Fibroblast of lung (primary cell): ENCODE measurements around the gene TNFSF8. TPM values are rescaled to one million over a fixed set of nuclear protein-coding genes. Genes with fewer than 3 reads are reported as not detected.

Experiments used
- DNase-seq, 2 donors: peaks; one replicate each; pipeline versions ENCODE4 v3.0.0 to v3.0.0-alpha.2; 2010; ENCODE audit warnings: low read depth in 2 of 2
- H2AFZ ChIP-seq: 2 replicates; pipeline ENCODE4 v1.5.1; 2012; ENCODE audit warnings: low read length, control low read depth, inconsistent platforms
- H3K27ac ChIP-seq: 2 replicates; pipeline ENCODE4 v1.5.1; 2011; ENCODE audit warnings: low read length, control low read depth; ENCODE audit not compliant: insufficient read depth
- H3K27me3 ChIP-seq: 2 replicates; pipeline ENCODE4 v1.5.1; 2011; ENCODE audit warnings: mild to moderate bottlenecking, low read length; ENCODE audit not compliant: control insufficient read depth, insufficient read depth
- H3K36me3 ChIP-seq: 2 replicates; pipeline ENCODE4 v1.5.1; 2011; ENCODE audit warnings: low read length; ENCODE audit not compliant: control insufficient read depth, insufficient read depth
- H3K4me1 ChIP-seq: 2 replicates; pipeline ENCODE4 v1.5.1; 2011; ENCODE audit warnings: low read length; ENCODE audit not compliant: control insufficient read depth, insufficient read depth; ENCODE audit errors: extremely low read depth
- H3K4me2 ChIP-seq: 2 replicates; pipeline ENCODE4 v1.5.1; 2011; ENCODE audit warnings: low read length, control low read depth; ENCODE audit not compliant: insufficient read depth; ENCODE audit errors: extremely low read depth
- H3K4me3 ChIP-seq, 4 experiments: fragments of 200-600 bp in 1 of 4; sonication (generic) in 1 of 4; replicated peaks in 1 of 4; 2 replicates each; pipeline ENCODE4 v1.5.1; 2011 to 2016; ENCODE audit warnings: low read length in 4 of 4, low read depth in 3 of 4, mild to moderate bottlenecking in 3 of 4, control low read depth in 2 of 4, inconsistent platforms in 1 of 4, mixed read lengths in 1 of 4; ENCODE audit not compliant: insufficient read depth in 1 of 4; ENCODE audit errors: control extremely low read depth in 1 of 4
- H3K79me2 ChIP-seq: 2 replicates; pipeline ENCODE4 v1.5.1; 2012; ENCODE audit warnings: mild to moderate bottlenecking, low read length, inconsistent platforms; ENCODE audit not compliant: control insufficient read depth, insufficient read depth
- H3K9ac ChIP-seq: 2 replicates; pipeline ENCODE4 v1.5.1; 2011; ENCODE audit warnings: mild to moderate bottlenecking, low read length, control low read depth; ENCODE audit not compliant: insufficient read depth
- H3K9me3 ChIP-seq: 2 replicates; pipeline ENCODE4 v1.5.1; 2012; ENCODE audit warnings: low read depth, low read length; ENCODE audit not compliant: control insufficient read depth, insufficient read depth
- H4K20me1 ChIP-seq: 2 replicates; pipeline ENCODE4 v1.5.1; 2011; ENCODE audit warnings: low read length; ENCODE audit not compliant: control insufficient read depth, insufficient read depth; ENCODE audit errors: extremely low read depth
- EZH2 ChIP-seq: IDR thresholded peaks from 2 replicates; pipeline ENCODE4 v1.5.1; 2012; ENCODE audit warnings: low read length, control low read depth, mild to moderate bottlenecking; ENCODE audit errors: missing control alignments
- polyA plus RNA-seq, 2 donors: library from polyadenylated mRNA; depleted of rRNA in 1 of 2; stranded (reverse) in 1 of 2; unstranded in 1 of 2; fragments of >200 nt; gene quantifications; 2 replicates each; pipeline ENCODE4 v1.2.1, GENCODE V29; 2011 to 2012; ENCODE audit warnings: missing spikeins in 1 of 2
- total RNA-seq: library from RNA; depleted of rRNA; stranded (reverse); fragments of >200 nt; gene quantifications from 2 replicates; pipeline ENCODE4 v1.2.1, GENCODE V29; 2014
- TF ChIP-seq, protein P1 (sequence below), 2 donors: IDR thresholded peaks in 1 of 2; conservative IDR thresholded peaks in 1 of 2; 1 replicate in 1 of 2; 2 replicates in 1 of 2; pipeline ENCODE4 v1.5.1; 2011 to 2012; ENCODE audit warnings: low read length in 2 of 2, control low read depth in 1 of 2, inconsistent platforms in 1 of 2, low read depth in 1 of 2, mild to moderate bottlenecking in 1 of 2

Gene TNFSF8
- total and polyA plus RNA-seq, 2 donors (not counting 1 experiment from before 2014, with no cell fraction given), result not detected

- Histone ChIP-seq H3K9me3 (no peaks in the 10 kb centered on the region), H4K20me1 (no peaks in the 10 kb centered on the region), H3K4me3 (no peak overlapping the region), H3K27me3 (no peaks in the 10 kb centered on the region), H3K27ac (no peak overlapping the region), H3K79me2 (no peaks in the 10 kb centered on the region), H3K9ac (no peak overlapping the region), H3K4me1 (no peaks in the 10 kb centered on the region), H3K36me3 (no peaks in the 10 kb centered on the region), H2AFZ (no peak overlapping the region), H3K4me2 (no peak overlapping the region)
- DNase-seq, result no peak
- TF ChIP-seq, protein P1, sequence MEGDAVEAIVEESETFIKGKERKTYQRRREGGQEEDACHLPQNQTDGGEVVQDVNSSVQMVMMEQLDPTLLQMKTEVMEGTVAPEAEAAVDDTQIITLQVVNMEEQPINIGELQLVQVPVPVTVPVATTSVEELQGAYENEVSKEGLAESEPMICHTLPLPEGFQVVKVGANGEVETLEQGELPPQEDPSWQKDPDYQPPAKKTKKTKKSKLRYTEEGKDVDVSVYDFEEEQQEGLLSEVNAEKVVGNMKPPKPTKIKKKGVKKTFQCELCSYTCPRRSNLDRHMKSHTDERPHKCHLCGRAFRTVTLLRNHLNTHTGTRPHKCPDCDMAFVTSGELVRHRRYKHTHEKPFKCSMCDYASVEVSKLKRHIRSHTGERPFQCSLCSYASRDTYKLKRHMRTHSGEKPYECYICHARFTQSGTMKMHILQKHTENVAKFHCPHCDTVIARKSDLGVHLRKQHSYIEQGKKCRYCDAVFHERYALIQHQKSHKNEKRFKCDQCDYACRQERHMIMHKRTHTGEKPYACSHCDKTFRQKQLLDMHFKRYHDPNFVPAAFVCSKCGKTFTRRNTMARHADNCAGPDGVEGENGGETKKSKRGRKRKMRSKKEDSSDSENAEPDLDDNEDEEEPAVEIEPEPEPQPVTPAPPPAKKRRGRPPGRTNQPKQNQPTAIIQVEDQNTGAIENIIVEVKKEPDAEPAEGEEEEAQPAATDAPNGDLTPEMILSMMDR (conservative IDR thresholded peaks at IDR 0.05 in 1 of 2, IDR thresholded peaks at IDR 0.05 in 1 of 2; ENCODE audit: low read depth in 1 of 2, low read length in 2 of 2), result no peak
- TF ChIP-seq EZH2, result no peak
These were observed 46.7 kb downstream of the TNFSF8 start for GRCh38 chr9:114883709-114884108.

GRCh38 chr9:114880291-114880745, 50.1 kb downstream of the TNFSF8 start:
- Histone ChIP-seq H2AFZ (no peak overlapping the region), H3K9me3 (no peaks in the 10 kb centered on the region), H3K27me3 (no peaks in the 10 kb centered on the region), H3K79me2 (no peaks in the 10 kb centered on the region), H3K36me3 (no peaks in the 10 kb centered on the region), H3K4me1 (no peaks in the 10 kb centered on the region), H3K4me2 (no peak overlapping the region), H3K9ac (no peak overlapping the region), H3K4me3 (no peak overlapping the region), H4K20me1 (no peaks in the 10 kb centered on the region), H3K27ac (no peak overlapping the region)
- peak in 1 of 2 donors; percentile 16 for DNase-seq
- TF ChIP-seq EZH2, result no peak
- TF ChIP-seq, protein P1 (conservative IDR thresholded peaks at IDR 0.05 in 1 of 2, IDR thresholded peaks at IDR 0.05 in 1 of 2; ENCODE audit: low read depth in 1 of 2, low read length in 2 of 2), result no peak

DNA sequence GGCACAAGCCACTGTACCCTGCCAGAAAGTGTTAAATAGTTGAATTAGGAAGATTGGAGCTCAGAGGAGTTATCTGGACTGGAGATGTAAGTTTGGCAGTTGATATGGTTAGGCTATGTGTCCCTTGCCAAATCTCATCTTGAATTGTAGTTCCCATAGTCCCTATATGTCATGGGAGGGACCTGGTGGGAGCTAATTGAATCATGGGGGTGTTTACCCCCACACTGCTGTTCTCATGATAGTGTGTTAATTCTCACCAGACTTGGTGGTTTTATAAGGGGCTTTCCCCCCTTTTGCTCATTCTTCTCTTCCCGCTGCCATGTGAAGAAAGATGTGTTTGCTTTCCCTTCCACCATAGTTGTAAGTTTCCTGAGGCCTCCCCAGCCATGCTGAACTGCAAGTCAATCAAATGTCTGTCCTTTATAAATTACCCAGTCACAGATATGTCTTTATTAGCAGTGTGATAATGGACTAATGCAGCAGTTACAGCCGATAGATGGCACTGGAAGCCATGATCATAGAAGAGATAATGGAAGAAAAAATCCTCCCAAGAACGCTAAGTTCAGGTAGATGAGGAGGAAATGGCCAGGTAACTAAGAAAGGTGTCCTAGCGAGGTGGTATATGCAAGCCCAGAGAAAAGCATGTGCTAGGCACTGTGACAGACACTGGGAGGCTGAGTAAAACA, 51.4 kb downstream of the TNFSF8 start:
- DNase-seq, result no peak
- H2AFZ ChIP-seq, result no peak overlapping the region
- no peaks in the 10 kb centered on the region for H4K20me1 ChIP-seq

More for the DNA sequence above, 51.4 kb downstream of the TNFSF8 start:
- Histone ChIP-seq H3K9ac (no peak overlapping the region), H3K4me1 (no peaks in the 10 kb centered on the region), H3K36me3 (no peaks in the 10 kb centered on the region), H3K9me3 (no peaks in the 10 kb centered on the region), H3K27me3 (no peaks in the 10 kb centered on the region), H3K79me2 (no peaks in the 10 kb centered on the region), H3K27ac (no peak overlapping the region), H3K4me3 (no peak overlapping the region), H3K4me2 (no peak overlapping the region)
- TF ChIP-seq, protein P1 (conservative IDR thresholded peaks at IDR 0.05 in 1 of 2, IDR thresholded peaks at IDR 0.05 in 1 of 2; ENCODE audit: low read depth in 1 of 2, low read length in 2 of 2), result no peak
- TF ChIP-seq EZH2, result no peak
